GM12891 (cell line): ENCODE data around the gene ARHGAP8.

ENCODE experiments used
- POLR2A ChIP-seq: IDR thresholded peaks from 2 replicates; pipeline ENCODE4 v1.6.1; 2011; ENCODE audit warnings: low read depth, low read length, control low read depth
- POLR2AphosphoS5 ChIP-seq: IDR thresholded peaks from 2 replicates; pipeline ENCODE4 v1.6.1; 2011; ENCODE audit warnings: low read depth, low read length, control low read depth
- SPI1 ChIP-seq: IDR thresholded peaks from 2 replicates; pipeline ENCODE4 v1.6.1; 2011; ENCODE audit warnings: low read depth, low read length, control low read depth
- TAF1 ChIP-seq: IDR thresholded peaks from 2 replicates; pipeline ENCODE4 v1.6.1; 2011; ENCODE audit warnings: low read depth, low read length, control low read depth

DNA sequence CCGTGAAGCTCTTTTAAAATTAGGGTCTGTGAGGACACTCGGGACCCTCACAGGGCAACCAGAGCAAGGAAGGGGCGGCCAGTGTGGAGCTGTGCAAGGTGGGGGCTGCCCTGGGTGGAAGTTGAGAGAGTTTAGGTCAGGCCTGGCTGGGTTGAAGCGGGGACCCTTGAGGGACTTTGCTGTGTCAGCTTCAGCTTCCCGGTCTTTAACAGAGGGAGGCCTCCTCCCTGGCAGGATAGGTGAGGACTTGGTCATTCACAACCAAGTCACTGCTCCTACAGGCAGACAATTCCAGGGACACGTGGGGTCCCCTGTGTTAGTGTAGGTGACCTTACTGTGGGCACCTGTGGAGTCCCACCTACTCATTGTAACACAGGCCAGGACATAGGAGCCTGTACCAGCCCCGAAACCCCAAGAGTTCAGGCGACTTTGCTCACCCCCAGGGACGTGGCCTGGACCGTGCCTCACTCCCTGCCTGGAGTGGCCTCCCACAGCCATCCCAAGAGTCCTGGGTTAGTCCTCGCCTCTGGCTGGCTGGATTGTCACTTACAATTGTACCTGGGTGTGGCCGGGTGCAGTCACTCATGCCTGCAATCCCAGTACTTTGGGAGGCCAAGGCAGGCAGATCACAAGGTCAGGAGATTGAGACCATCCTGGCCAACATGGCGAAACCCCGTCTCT is 18.8 kb upstream of the ARHGAP8 start:
- TF ChIP-seq POLR2A (no peak), POLR2AphosphoS5 (no peak), TAF1 (no peak), SPI1 (no peak)
